ENCODE data around the gene CLCN1.

The CLCN1 gene

DNA sequence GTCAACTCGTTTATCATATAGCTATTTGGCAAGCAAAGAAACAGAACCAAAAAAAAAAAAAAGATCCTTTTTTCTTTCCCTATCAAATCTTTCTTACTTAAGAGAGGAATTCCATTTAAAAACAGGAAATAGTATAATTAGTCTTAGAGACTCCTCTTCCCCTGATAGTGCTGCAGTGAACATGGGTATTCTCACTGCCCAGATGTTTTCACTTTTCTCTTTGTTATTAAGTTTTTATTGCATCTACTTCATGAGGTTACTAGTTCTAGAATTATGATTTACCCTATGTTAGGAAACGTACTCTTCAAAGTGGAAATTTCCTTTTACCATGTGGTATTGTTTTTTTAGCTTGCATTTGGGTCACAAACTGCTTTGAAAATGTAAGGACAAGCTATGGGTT, 19.2 kb upstream of the CLCN1 start:
- Histone ChIP-seq H3K9me3 (ENCODE audit: low read length) (no peaks in the 10 kb centered on the region), H3K27me3 (ENCODE audit: control insufficient read depth in 1 of 2, insufficient read depth in 2 of 2, low read length in 2 of 2) (no peaks in the 10 kb centered on the region), H3K4me1 (ENCODE audit: insufficient read depth, low read length) (no peaks in the 10 kb centered on the region), H3K9ac (ENCODE audit: low read length) (no peak overlapping the region), H3K4me3 (ENCODE audit: low read depth in 1 of 2, low read length in 2 of 2) (no peak overlapping the region), H3K36me3 (ENCODE audit: insufficient read depth, low read length) (peaks cover 80% of the 10 kb centered on the region), H3K27ac (ENCODE audit: low read depth, low read length) (no peak overlapping the region)

- H3K36me3 ChIP-seq (ENCODE audit: insufficient read depth, low read length): peaks cover 81% of the 10 kb centered on the region
- H3K27ac ChIP-seq (ENCODE audit: low read depth, low read length): no peak overlapping the region
- no peaks in the 10 kb centered on the region for H3K4me1 ChIP-seq (ENCODE audit: insufficient read depth, low read length)
Measured at GRCh38 chr7:143299346-143299745, 16.6 kb upstream of the CLCN1 start.

GRCh38 chr7:143299840-143300239, 16.1 kb upstream of the CLCN1 start:
- H3K4me3 ChIP-seq (ENCODE audit: low read depth in 1 of 2, low read length in 2 of 2): no peak overlapping the region
- H3K9me3 ChIP-seq (ENCODE audit: low read length): no peaks in the 10 kb centered on the region
- H3K4me1 ChIP-seq (ENCODE audit: insufficient read depth, low read length): no peaks in the 10 kb centered on the region
- H3K36me3 ChIP-seq (ENCODE audit: insufficient read depth, low read length): peaks cover 81% of the 10 kb centered on the region
- H3K9ac ChIP-seq (ENCODE audit: low read length): no peak overlapping the region
- H3K27me3 ChIP-seq (ENCODE audit: control insufficient read depth in 1 of 2, insufficient read depth in 2 of 2, low read length in 2 of 2): no peaks in the 10 kb centered on the region
- H3K27ac ChIP-seq (ENCODE audit: low read depth, low read length): no peak overlapping the region

More at GRCh38 chr7:143299346-143299745, 16.6 kb upstream of the CLCN1 start:
- no peak overlapping the region for H3K9ac ChIP-seq (ENCODE audit: low read length)
- H3K27me3 ChIP-seq (ENCODE audit: control insufficient read depth in 1 of 2, insufficient read depth in 2 of 2, low read length in 2 of 2): no peaks in the 10 kb centered on the region
- no peaks in the 10 kb centered on the region for H3K9me3 ChIP-seq (ENCODE audit: low read length)
- no peak overlapping the region for H3K4me3 ChIP-seq (ENCODE audit: low read depth in 1 of 2, low read length in 2 of 2)

DNA sequence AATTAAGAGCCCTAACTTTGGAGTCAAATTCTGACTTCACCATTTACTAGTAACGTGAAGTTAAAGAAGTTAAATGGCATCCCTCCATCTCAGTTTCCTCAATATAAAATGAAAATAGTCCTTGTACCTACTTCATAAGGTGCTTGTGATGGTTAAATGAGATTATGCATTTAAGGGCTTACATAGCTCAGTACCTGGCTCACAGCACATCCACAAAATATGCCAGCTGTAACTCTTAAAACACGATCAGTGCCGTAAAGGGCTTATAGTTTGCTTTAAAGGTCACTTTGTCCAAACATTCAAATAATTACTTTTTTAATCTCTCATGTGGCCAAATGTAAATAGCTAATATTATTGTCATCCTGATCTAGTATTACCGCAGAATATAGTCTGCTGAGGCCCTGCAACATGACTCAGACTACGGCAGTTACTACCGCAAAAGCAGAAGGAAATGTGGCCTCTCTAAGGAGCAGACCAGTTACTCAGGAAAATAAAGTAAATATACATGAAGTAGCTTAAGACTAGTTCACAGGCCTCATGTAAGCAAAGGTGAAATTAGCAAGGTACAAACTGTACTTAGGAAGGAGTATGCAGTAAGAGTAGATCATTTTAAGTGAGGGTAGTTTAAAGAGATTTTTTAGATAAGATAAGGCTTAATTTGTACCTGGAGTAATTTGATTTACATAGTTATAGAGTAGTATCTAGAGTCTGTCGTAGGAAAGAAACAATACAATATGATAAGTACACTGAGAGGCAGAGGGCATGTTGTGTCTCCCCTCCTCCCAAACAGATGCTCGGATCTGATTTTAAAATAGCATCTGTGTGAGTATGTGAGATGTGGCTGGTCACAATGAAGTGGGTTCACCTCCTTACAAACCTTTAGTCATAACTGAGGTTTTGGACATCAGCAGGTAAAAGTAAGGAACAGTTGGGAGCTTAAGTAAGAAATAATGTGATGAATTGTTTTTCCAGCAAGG, 14.7 kb upstream of the CLCN1 start:
- no peak overlapping the region for H3K27ac ChIP-seq (ENCODE audit: low read depth, low read length)

GRCh38 chr7:143303733-143304132, 12.2 kb upstream of the CLCN1 start:
- Histone ChIP-seq H3K27ac (ENCODE audit: low read depth, low read length) (no peak overlapping the region), H3K9ac (ENCODE audit: low read length) (no peak overlapping the region), H3K27me3 (ENCODE audit: control insufficient read depth in 1 of 2, insufficient read depth in 2 of 2, low read length in 2 of 2) (no peaks in the 10 kb centered on the region), H3K9me3 (ENCODE audit: low read length) (no peaks in the 10 kb centered on the region), H3K4me1 (ENCODE audit: insufficient read depth, low read length) (no peaks in the 10 kb centered on the region), H3K36me3 (ENCODE audit: insufficient read depth, low read length) (peaks cover 85% of the 10 kb centered on the region), H3K4me3 (ENCODE audit: low read depth in 1 of 2, low read length in 2 of 2) (no peak overlapping the region)

More for the DNA sequence above, 14.7 kb upstream of the CLCN1 start:
- Histone ChIP-seq H3K36me3 (ENCODE audit: insufficient read depth, low read length) (peaks cover 81% of the 10 kb centered on the region), H3K4me1 (ENCODE audit: insufficient read depth, low read length) (no peaks in the 10 kb centered on the region), H3K4me3 (ENCODE audit: low read depth in 1 of 2, low read length in 2 of 2) (no peak overlapping the region), H3K9me3 (ENCODE audit: low read length) (no peaks in the 10 kb centered on the region), H3K27me3 (ENCODE audit: control insufficient read depth in 1 of 2, insufficient read depth in 2 of 2, low read length in 2 of 2) (no peaks in the 10 kb centered on the region), H3K9ac (ENCODE audit: low read length) (no peak overlapping the region)

DNA sequence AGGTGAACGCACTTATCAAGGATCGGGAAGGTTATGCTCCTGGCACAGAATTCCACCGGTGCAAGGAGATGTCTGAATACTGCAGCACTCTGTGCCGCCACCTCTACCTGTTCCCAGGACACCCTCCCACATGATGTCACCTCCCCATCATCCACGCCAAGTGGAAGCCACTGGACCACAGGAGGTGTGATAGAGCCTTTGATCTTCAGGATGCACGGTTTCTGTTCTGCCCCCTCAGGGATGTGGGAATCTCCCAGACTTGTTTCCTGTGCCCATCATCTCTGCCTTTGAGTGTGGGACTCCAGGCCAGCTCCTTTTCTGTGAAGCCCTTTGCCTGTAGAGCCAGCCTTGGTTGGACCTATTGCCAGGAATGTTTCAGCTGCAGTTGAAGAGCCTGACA, 11.0 kb upstream of the CLCN1 start:
- Histone ChIP-seq H3K9ac (ENCODE audit: low read length) (no peak overlapping the region), H3K27ac (ENCODE audit: low read depth, low read length) (no peak overlapping the region), H3K36me3 (ENCODE audit: insufficient read depth, low read length) (peaks cover 73% of the 10 kb centered on the region), H3K27me3 (ENCODE audit: control insufficient read depth in 1 of 2, insufficient read depth in 2 of 2, low read length in 2 of 2) (no peaks in the 10 kb centered on the region), H3K4me1 (ENCODE audit: insufficient read depth, low read length) (no peaks in the 10 kb centered on the region), H3K4me3 (ENCODE audit: low read depth in 1 of 2, low read length in 2 of 2) (no peak overlapping the region), H3K9me3 (ENCODE audit: low read length) (no peaks in the 10 kb centered on the region)

- peaks cover 67% of the 10 kb centered on the region for H3K36me3 ChIP-seq (ENCODE audit: insufficient read depth, low read length)
- no peak overlapping the region for H3K27ac ChIP-seq (ENCODE audit: low read depth, low read length)
- H3K27me3 ChIP-seq (ENCODE audit: control insufficient read depth in 1 of 2, insufficient read depth in 2 of 2, low read length in 2 of 2): no peaks in the 10 kb centered on the region
- H3K4me1 ChIP-seq (ENCODE audit: insufficient read depth, low read length): no peaks in the 10 kb centered on the region
- H3K9me3 ChIP-seq (ENCODE audit: low read length): no peaks in the 10 kb centered on the region
- H3K4me3 ChIP-seq (ENCODE audit: low read depth in 1 of 2, low read length in 2 of 2): no peak overlapping the region
- H3K9ac ChIP-seq (ENCODE audit: low read length): no peak overlapping the region
Measured at GRCh38 chr7:143305423-143306070, 10.4 kb upstream of the CLCN1 start.

GRCh38 chr7:143308632-143309031, 7.3 kb upstream of the CLCN1 start:
- Histone ChIP-seq H3K27ac (ENCODE audit: low read depth, low read length) (no peak overlapping the region), H3K9me3 (ENCODE audit: low read length) (no peaks in the 10 kb centered on the region), H3K36me3 (ENCODE audit: insufficient read depth, low read length) (peaks cover 41% of the 10 kb centered on the region), H3K9ac (ENCODE audit: low read length) (no peak overlapping the region), H3K4me3 (ENCODE audit: low read depth in 1 of 2, low read length in 2 of 2) (no peak overlapping the region), H3K27me3 (ENCODE audit: control insufficient read depth in 1 of 2, insufficient read depth in 2 of 2, low read length in 2 of 2) (no peaks in the 10 kb centered on the region), H3K4me1 (ENCODE audit: insufficient read depth, low read length) (no peaks in the 10 kb centered on the region)

GRCh38 chr7:143314127-143314526, 1.8 kb upstream of the CLCN1 start:
- Histone ChIP-seq H3K36me3 (ENCODE audit: insufficient read depth, low read length) (no peaks in the 10 kb centered on the region), H3K9me3 (ENCODE audit: low read length) (no peaks in the 10 kb centered on the region), H3K27ac (ENCODE audit: low read depth, low read length) (no peak overlapping the region), H3K9ac (ENCODE audit: low read length) (no peak overlapping the region), H3K4me1 (ENCODE audit: insufficient read depth, low read length) (no peaks in the 10 kb centered on the region), H3K4me3 (ENCODE audit: low read depth in 1 of 2, low read length in 2 of 2) (no peak overlapping the region), H3K27me3 (ENCODE audit: control insufficient read depth in 1 of 2, insufficient read depth in 2 of 2, low read length in 2 of 2) (no peaks in the 10 kb centered on the region)

- no peak overlapping the region for H3K4me3 ChIP-seq (ENCODE audit: low read depth in 1 of 2, low read length in 2 of 2)
- no peak overlapping the region for H3K27ac ChIP-seq (ENCODE audit: low read depth, low read length)
- no peak overlapping the region for H3K9ac ChIP-seq (ENCODE audit: low read length)
Measured at GRCh38 chr7:143316492-143316891, 581 bp downstream of the CLCN1 start.

GRCh38 chr7:143318661-143319060, 2.8 kb downstream of the CLCN1 start:
- no peak overlapping the region for H3K9ac ChIP-seq (ENCODE audit: low read length)
- no peak overlapping the region for H3K4me3 ChIP-seq (ENCODE audit: low read depth in 1 of 2, low read length in 2 of 2)
- no peaks in the 10 kb centered on the region for H3K27me3 ChIP-seq (ENCODE audit: control insufficient read depth in 1 of 2, insufficient read depth in 2 of 2, low read length in 2 of 2)
- H3K36me3 ChIP-seq (ENCODE audit: insufficient read depth, low read length): no peaks in the 10 kb centered on the region
- H3K4me1 ChIP-seq (ENCODE audit: insufficient read depth, low read length): no peaks in the 10 kb centered on the region
- H3K9me3 ChIP-seq (ENCODE audit: low read length): no peaks in the 10 kb centered on the region
- no peak overlapping the region for H3K27ac ChIP-seq (ENCODE audit: low read depth, low read length)

More at GRCh38 chr7:143316492-143316891, 581 bp downstream of the CLCN1 start:
- Histone ChIP-seq H3K27me3 (ENCODE audit: control insufficient read depth in 1 of 2, insufficient read depth in 2 of 2, low read length in 2 of 2) (no peaks in the 10 kb centered on the region), H3K4me1 (ENCODE audit: insufficient read depth, low read length) (no peaks in the 10 kb centered on the region), H3K36me3 (ENCODE audit: insufficient read depth, low read length) (no peaks in the 10 kb centered on the region), H3K9me3 (ENCODE audit: low read length) (no peaks in the 10 kb centered on the region)
